Natural killer cell (primary cell): ENCODE measurements around the gene TRANK1. TPM values are rescaled to one million over a fixed set of nuclear protein-coding genes. Genes with fewer than 3 reads are reported as not detected.

Source experiments
- ATAC-seq, 3 donors: fragments of 150-1000 bp in 2 of 3; fragments of 200-7000 bp in 1 of 3; cut with Tn5 transposase; 1 replicate in 1 of 3; 2 replicates in 2 of 3; pipeline ENCODE4 v1.10.0; 2021; ENCODE audit warnings: mild to moderate bottlenecking in 2 of 3, moderate library complexity in 2 of 3
- DNase-seq, 2 donors: peaks; one replicate each; pipeline versions ENCODE4 v3.0.0 to v3.0.0-alpha.2; 2013 to 2021; ENCODE audit warnings: mixed read lengths in 1 of 2
- H3K27ac ChIP-seq: one replicate; pipeline ENCODE4 v1.5.1; 2013; ENCODE audit warnings: mild to moderate bottlenecking, low read length
- H3K27me3 ChIP-seq: one replicate; pipeline ENCODE4 v1.6.1; 2013; ENCODE audit warnings: low read length; ENCODE audit not compliant: control insufficient read depth, insufficient read depth
- H3K36me3 ChIP-seq: one replicate; pipeline ENCODE4 v1.6.1; 2013; ENCODE audit warnings: low read length; ENCODE audit not compliant: control insufficient read depth, insufficient read depth
- H3K4me1 ChIP-seq: one replicate; pipeline ENCODE4 v1.6.1; 2013; ENCODE audit warnings: low read length; ENCODE audit not compliant: control insufficient read depth, insufficient read depth
- H3K4me3 ChIP-seq: one replicate; pipeline ENCODE4 v1.5.1; 2013; ENCODE audit warnings: low read length
- H3K9me3 ChIP-seq: one replicate; pipeline ENCODE4 v1.6.1; 2013; ENCODE audit warnings: low read length; ENCODE audit not compliant: control insufficient read depth, insufficient read depth
- H3K27ac Mint-ChIP-seq, 2 donors: one replicate each; pipeline ENCODE4 v1.8.0; 2022; ENCODE audit warnings: mild to moderate bottlenecking in 2 of 2, mixed read lengths in 2 of 2, moderate library complexity in 1 of 2
- H3K27me3 Mint-ChIP-seq, 2 donors: one replicate each; pipeline ENCODE4 v1.8.0; 2022; ENCODE audit warnings: low read depth in 2 of 2, mixed read lengths in 2 of 2
- H3K36me3 Mint-ChIP-seq: one replicate; pipeline ENCODE4 v1.8.0; 2022; ENCODE audit warnings: mixed read lengths
- H3K4me1 Mint-ChIP-seq, 2 donors: one replicate each; pipeline ENCODE4 v1.8.0; 2022; ENCODE audit warnings: mixed read lengths in 2 of 2
- H3K4me3 Mint-ChIP-seq: one replicate; pipeline ENCODE4 v1.8.0; 2022; ENCODE audit warnings: mild to moderate bottlenecking, moderate library complexity, mixed read lengths
- H3K9me3 Mint-ChIP-seq, 2 donors: one replicate each; pipeline ENCODE4 v1.8.0; 2022; ENCODE audit warnings: mixed read lengths in 2 of 2
- WGBS: methylation state at CpG from one replicate; pipeline ENCODE4 v1.1.7; 2013; ENCODE audit warnings: missing lambda C conversion rate; ENCODE audit not compliant: insufficient coverage; 5-methylcytosine and 5-hydroxymethylcytosine counted together
- intact Hi-C: fragments of 100-400 bp; cut with micrococcal nuclease; formaldehyde crosslinking; loops from one replicate; pipeline ENCODE4 v1.14.2; 2022
- total RNA-seq, 4 donors: library from RNA; stranded (reverse); fragments of 120-200 nt in 1 of 4; gene quantifications; one replicate each; pipeline versions ENCODE4 v1.2.3 to v1.2.4, GENCODE V29; 2013 to 2022
- TF ChIP-seq, protein P1 (sequence below): fragments of 200-600 bp; IDR thresholded peaks from one replicate; pipeline ENCODE4 v1.8.0; 2022; ENCODE audit warnings: antibody characterized with exemption

TRANK1 gene
- total RNA-seq, 3 donors from 2014 or later (not counting 1 experiment from before 2014, with no cell fraction given) = 105 to 158 (median 139) TPM

DNA sequence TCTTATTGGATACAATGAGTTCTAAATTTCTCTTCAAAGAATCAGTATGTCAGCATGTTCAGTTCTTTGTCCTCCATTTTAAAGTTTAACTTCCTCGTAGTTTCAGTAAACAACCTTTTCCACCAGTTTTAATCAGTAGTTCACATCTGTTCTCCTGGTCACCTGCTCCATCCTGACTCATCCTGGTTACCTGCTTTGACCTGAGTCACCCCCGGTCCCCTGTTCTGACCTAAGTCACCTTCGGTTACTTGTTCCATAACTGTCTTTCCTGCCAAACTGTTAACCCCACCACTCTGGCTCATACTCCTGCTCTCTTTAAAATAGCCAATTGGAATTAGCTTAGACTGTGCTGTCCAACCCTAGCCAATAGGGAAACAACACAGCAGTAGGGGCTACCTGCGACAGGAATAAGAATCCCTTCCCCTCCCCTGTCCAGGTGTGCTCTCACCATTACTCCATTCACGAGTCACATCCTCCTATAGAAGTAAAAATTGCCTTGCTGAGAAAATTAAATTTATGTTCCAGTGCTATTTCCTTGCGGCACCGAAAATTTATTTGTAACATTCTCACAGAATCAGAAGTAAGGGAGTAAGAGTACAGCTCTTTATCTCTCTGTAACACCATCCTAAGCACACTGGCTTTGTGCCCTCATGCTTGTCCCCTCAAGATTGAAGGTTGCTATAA, 23.8 kb downstream of the TRANK1 start:
- H3K4me1 Mint-ChIP-seq = peaks cover 27 to 34% of the 10 kb centered on the region in 2 donors
- over 99% methylated on average over 7 of the region's 7 CpGs for WGBS
- H3K4me3 Mint-ChIP-seq = no peak overlapping the region
- H3K27ac ChIP-seq = no peak overlapping the region
- peaks cover 8% of the 10 kb centered on the region for H3K36me3 Mint-ChIP-seq
- H3K4me1 ChIP-seq = peaks cover 20% of the 10 kb centered on the region
- ATAC-seq (no peak), DNase-seq (no peak)
- intact Hi-C loops = no loop called here
- H3K36me3 ChIP-seq = no peaks in the 10 kb centered on the region
- no peak overlapping the region for H3K27ac Mint-ChIP-seq
- peaks cover 0 to 5% of the 10 kb centered on the region in 2 donors for H3K9me3 Mint-ChIP-seq
- H3K4me3 ChIP-seq = no peak overlapping the region
- no peaks in the 10 kb centered on the region for H3K27me3 ChIP-seq
- peaks cover 9% of the 10 kb centered on the region for H3K9me3 ChIP-seq
- no peaks in the 10 kb centered on the region for H3K27me3 Mint-ChIP-seq
- TF ChIP-seq, protein P1, sequence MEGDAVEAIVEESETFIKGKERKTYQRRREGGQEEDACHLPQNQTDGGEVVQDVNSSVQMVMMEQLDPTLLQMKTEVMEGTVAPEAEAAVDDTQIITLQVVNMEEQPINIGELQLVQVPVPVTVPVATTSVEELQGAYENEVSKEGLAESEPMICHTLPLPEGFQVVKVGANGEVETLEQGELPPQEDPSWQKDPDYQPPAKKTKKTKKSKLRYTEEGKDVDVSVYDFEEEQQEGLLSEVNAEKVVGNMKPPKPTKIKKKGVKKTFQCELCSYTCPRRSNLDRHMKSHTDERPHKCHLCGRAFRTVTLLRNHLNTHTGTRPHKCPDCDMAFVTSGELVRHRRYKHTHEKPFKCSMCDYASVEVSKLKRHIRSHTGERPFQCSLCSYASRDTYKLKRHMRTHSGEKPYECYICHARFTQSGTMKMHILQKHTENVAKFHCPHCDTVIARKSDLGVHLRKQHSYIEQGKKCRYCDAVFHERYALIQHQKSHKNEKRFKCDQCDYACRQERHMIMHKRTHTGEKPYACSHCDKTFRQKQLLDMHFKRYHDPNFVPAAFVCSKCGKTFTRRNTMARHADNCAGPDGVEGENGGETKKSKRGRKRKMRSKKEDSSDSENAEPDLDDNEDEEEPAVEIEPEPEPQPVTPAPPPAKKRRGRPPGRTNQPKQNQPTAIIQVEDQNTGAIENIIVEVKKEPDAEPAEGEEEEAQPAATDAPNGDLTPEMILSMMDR = no peak

DNA sequence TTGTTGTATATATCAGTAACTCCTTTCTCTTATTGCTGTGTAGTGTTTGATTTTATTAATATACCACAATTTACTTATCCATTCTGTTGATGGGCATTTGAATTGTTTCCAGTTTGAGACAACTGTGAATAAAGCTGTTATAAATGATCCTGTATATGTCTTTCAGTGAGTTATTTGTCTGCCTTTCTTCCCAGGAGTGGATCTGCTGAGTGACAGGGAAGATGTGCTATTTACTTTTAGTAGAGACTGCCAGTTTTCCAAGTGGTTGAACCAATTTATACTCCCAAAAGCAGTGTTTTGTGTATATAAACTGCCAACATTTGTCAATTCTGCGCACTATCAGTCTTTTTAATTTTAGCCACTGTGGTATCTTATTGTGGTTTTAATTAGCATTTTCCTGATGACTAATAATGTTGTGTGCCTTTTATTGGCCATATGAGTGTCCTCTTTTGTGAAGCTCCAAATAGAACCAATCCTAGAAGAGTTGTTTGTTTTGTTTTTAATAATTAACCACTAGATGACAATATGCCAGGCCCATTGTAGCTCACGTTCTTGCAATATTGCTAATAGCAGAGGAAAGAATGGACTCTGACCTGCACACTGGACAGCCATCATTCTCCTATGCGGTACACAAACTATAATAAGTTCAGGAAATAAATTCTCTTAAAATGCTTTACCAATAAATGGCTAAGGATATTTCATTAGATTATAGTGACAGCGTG, 25.3 kb downstream of the TRANK1 start:
- Histone ChIP-seq H3K36me3 (no peaks in the 10 kb centered on the region), H3K27ac (no peak overlapping the region), H3K9me3 (peaks cover 9% of the 10 kb centered on the region), H3K27me3 (no peaks in the 10 kb centered on the region), H3K4me1 (peaks cover 17% of the 10 kb centered on the region), H3K4me3 (no peak overlapping the region)
- TF ChIP-seq, protein P1 = no peak
- DNase-seq = no peak
- Mint-ChIP-seq H3K27ac (peak overlapping the region in 1 of 2 donors; percentile 6), H3K4me3 (no peak overlapping the region), H3K9me3 (peaks cover 0 to 5% of the 10 kb centered on the region in 2 donors), H3K27me3 (no peaks in the 10 kb centered on the region), H3K4me1 (peaks cover 27 to 34% of the 10 kb centered on the region in 2 donors), H3K36me3 (peaks cover 8% of the 10 kb centered on the region)
- intact Hi-C loops = no loop called here
- WGBS = 85% methylated on average over 2 of the region's 4 CpGs
- ATAC-seq = no peak

DNA sequence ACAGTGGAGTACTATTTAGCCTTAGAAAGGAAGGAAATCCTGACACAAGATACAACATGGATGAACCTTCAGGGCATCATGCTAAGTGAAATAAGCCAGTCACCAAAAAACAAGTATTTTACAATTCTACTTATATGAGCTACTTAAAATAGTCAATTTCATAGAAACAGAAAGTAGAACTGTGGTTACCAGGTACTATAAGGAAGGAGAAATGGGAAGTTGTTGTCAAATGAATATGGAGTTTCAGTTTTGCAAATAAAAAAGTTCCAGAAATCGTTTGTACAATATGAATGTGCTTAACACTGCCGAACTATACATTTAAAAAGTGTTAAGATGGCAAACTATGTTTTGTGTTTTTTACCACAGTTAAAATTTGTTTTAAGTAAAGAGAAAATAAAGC, 26.8 kb downstream of the TRANK1 start:
- Histone ChIP-seq H3K27ac (peak overlapping the region; percentile 11), H3K9me3 (peaks cover 9% of the 10 kb centered on the region), H3K36me3 (no peaks in the 10 kb centered on the region), H3K27me3 (no peaks in the 10 kb centered on the region), H3K4me1 (peaks cover 11% of the 10 kb centered on the region), H3K4me3 (no peak overlapping the region)
- TF ChIP-seq, protein P1 = no peak
- ATAC-seq = no peak
- Mint-ChIP-seq H3K27me3 (no peaks in the 10 kb centered on the region), H3K36me3 (peaks cover 8% of the 10 kb centered on the region), H3K9me3 (peaks cover 0 to 5% of the 10 kb centered on the region in 2 donors), H3K4me1 (peaks cover 20 to 32% of the 10 kb centered on the region in 2 donors), H3K4me3 (peak overlapping the region; percentile 75), H3K27ac (peak overlapping the region; percentile 59 to 81)
- peak in 1 of 2 donors; percentile 24 for DNase-seq
- intact Hi-C loops = no loop called here
- no CpG with 5 or more reads among the region's 2 CpGs for WGBS
